GM21528 (cell line): ENCODE measurements around the gene SLC46A3.
A peak's percentile ranks its signal among the peaks of the same experiment; 100 is the strongest.
"Not testable (repeated sequence)": the region's sequence is repeated elsewhere in the genome, so short reads cannot be mapped to it uniquely, and the experiment has no call there.

Experiments used
- ATAC-seq: cut with Tn5 transposase; IDR thresholded peaks from one replicate; pipeline ENCODE4 v1.9.1; 2021; ENCODE audit warnings: mild to moderate bottlenecking, moderate library complexity; ENCODE audit not compliant: unreplicated experiment, low FRiP score

SLC46A3 gene

DNA sequence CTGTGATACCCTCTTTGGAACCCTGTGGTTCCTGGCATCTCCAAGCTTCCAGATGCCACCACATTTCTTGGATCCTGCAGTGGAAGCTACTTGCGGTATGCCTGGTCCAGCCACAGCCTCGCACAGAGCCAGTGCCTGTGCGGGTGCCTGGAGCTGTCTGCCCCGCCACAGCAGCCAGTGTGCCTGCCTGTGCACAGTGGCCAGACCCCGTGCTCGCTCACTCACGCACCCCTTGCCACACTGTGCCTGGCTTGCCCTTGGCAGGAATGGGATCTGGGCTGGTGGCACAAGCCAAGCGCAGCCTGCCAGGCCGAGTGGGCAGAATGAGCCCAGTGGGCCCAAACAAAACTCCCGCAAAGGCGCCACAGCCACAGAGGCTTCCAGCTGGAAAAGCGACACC, 33.7 kb downstream of the SLC46A3 start:
- ATAC-seq: no peak

DNA sequence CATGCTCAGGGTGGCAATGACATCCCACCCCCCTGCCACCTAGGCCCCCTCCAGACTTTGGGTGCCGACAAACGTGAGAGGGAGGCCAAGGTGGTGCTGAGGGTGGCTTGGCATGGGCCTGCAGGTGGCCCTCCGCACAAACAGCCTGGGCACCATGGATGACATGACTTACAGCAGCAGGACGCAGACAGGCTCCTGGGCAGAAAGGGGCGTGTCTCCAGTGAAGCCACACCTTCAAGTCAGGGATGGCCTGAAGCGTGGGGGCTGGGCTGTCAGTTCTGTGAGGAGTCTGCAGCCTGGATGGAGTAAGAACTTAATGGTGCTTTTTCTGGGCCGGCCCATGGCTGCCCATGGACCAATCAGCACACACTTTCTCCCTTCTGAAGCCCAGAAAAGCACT, 34.5 kb downstream of the SLC46A3 start:
- no peak for ATAC-seq

DNA sequence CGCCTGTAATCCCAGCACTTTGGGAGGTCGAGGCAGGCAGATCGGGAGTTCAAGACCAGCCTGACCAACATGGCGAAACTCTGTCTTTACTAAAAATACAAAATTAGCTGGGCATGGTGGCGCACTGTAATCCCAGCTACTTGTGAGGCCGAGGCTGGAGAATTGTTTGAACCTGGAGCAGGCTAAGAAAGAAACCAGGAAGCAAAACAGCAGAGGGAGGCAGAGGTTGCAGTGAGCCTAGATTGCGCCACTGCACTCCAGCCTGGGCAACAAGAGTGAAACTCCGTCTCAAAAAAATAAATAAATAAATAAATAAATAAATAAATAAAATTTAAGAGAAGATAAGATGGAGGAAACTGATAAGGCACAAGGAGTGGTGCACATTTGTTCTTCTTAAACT, 35.6 kb downstream of the SLC46A3 start:
- not testable (repeated sequence) for ATAC-seq

DNA sequence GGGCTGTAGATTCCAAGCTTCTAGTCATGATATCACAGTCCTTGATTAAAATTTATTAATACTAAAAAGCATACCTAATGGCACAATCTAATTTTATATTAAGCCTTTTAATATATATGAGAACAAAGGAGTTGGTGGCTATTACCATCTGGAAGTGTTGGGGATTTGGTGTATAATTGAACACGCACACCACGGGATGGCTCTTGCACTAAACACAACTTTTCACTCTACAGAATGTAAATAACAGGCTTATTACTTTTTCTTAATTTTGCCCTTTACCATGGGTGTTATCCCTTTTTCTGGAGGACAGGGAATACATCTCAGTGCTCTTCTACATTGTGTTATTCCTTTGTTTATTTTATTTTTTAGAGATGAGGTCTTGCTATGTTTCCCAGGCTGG, 38.2 kb downstream of the SLC46A3 start:
- no peak for ATAC-seq

DNA sequence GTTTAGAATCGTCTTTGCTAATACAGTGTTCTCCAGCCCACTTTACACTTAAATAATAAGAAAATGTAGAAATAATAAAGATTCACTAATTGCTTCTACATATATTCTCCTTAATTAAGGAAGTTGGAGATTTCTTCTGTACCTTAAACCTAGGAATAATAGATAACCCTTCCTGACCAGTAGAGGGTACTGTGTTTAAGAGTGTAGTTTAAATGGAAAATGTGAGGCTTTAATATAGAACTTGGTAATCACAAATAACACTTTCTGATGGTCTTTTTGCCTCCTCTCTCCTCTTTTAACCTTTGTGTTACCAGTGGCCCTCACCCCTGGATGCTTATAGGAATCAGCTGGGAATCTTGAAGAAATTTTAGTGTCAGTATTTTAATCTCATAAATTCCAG, 39.1 kb downstream of the SLC46A3 start:
- ATAC-seq: no peak

DNA sequence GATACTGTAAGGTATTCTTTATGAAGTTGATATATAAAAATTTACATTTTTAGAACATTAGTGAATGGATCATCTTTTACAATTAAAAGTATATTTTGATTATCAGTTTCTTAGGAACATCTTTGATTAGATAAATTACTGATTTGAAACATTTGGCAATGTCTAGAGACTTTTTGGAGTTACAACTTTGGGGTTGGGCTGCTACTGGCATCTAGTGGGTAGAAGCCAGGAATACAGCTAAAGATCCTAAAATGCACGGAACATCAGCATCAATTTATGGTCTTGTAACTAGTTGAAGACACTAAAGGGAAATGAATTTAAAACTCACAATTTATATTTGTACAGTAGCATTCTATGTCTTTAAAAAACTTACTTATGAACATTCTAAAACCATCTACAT, 40.0 kb downstream of the SLC46A3 start:
- no peak for ATAC-seq

DNA sequence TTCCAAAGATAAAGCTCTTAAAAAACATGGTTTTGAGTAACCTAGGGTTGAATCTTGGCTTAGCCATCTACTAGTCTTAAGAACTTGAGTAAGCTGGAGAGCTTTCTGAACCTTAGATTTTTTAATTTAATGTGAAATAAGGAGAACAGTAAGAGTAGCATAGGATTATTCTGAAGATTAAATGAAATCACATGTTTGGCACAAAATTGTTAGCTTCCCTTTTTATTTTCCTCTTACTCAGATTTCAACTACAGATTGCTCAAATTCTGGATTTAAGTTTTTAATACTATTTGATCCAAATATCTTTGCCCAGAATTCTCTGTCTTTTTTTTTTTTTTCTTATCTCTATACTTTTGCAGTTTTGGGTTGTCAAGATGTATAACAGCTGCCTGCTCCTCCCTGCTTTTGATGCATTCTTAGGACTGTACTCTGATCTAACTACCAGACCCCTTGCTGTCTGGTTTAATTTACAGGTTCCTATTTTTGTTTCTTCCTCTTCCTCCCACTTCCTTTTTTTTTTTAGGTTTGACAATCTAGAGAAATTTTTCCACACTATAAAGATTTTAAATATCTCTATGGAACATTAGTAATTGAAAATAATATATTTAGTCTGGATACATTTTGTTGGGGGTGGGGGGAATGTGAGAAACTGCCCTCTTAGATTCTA, 47.5 kb downstream of the SLC46A3 start:
- ATAC-seq: no peak

GRCh38 chr13:28666897-28667488, 51.8 kb downstream of the SLC46A3 start:
- ATAC-seq: no peak

GRCh38 chr13:28659621-28659970, 59.2 kb downstream of the SLC46A3 start:
- peak; percentile 32 for ATAC-seq

DNA sequence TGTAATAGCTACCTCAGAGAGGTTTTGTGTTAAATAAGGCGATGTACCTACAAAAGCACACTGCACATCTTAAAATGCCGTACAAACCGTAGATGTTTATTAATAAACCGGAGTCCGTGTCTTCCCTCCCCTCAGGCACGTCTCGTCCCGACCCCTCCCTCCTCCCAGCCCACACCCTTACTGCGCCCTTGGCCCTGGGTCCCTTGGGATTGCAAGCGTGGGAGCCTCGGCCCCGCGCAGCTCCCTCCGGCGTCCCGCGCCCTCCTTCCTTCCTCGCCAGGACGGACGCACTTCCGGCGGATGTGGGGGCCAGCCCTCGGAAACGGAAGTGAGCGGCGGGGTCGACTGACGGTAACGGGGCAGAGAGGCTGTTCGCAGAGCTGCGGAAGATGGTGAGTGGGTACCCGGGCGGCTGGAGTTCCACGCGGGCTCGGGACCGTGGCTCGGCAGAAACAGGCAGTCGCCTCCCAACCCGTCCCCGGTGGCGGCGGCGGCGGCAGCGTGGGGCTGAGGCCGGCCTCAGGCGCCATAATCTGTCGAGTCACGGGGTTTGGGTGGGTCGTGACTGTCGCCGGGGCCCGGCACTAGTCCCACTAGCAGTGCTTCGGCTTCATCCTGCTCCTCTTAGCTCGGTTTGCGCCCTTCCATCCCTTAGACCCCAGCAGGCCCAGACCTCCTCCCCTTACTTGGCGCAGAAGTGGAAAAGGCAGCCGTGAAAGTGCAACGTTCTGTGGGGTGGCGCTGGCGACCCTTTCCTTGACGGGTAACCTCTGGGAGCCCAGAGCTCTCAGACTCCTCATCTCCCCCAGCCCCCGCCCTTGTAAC, 59.8 kb downstream of the SLC46A3 start, which contains the start of gene POMP:
Gene POMP (plus strand): TSS at position 335 of the 825 bp plus-strand sequence. CDS start 55 bp downstream, at position 390.
- peak; percentile 90 for ATAC-seq

GRCh38 chr13:28658539-28658795, 60.3 kb downstream of the SLC46A3 start:
- peak; percentile 21 for ATAC-seq

- ATAC-seq: no peak
These were observed 60.8 kb downstream of the SLC46A3 start for GRCh38 chr13:28657784-28658538.

DNA sequence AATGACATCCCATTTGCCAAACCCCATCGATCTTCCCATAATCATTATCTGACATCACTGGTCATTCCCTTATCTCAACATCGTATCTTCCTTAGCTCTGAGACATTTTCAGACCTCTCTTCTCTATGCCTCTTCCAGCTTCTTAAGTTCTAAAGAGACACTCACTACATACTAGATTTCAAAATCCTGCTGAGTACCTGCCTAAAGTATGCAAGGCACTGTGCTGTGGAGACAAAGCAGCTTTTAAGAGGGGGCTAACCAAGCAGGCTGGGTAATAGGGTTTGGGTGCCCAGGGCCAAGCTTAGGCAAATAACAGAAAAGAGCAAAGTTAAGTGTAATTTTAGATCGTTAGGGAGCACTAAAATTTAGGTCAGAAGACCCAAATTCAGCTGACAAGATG, 63.2 kb downstream of the SLC46A3 start:
- ATAC-seq: no peak

DNA sequence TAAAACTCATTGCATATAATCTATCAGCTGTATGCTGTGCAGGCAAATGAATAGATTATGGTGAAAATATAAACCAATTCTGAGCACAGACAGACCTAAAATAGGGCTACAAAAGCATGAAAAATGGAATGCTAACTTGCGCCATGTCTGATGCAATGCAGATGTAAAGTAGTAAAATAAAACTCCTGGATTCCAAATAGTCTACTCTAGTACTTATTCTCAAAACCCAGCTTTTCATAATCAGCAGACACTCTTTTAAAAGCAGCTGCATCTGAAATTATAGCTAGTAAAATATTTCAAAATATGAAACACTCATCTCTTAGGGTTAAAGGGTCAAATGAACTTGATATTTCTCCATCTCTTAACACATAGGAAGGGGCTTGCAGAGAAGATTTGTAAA, 64.5 kb downstream of the SLC46A3 start:
- no peak for ATAC-seq

- ATAC-seq: no peak
These were observed 65.7 kb downstream of the SLC46A3 start for GRCh38 chr13:28653111-28653510.

DNA sequence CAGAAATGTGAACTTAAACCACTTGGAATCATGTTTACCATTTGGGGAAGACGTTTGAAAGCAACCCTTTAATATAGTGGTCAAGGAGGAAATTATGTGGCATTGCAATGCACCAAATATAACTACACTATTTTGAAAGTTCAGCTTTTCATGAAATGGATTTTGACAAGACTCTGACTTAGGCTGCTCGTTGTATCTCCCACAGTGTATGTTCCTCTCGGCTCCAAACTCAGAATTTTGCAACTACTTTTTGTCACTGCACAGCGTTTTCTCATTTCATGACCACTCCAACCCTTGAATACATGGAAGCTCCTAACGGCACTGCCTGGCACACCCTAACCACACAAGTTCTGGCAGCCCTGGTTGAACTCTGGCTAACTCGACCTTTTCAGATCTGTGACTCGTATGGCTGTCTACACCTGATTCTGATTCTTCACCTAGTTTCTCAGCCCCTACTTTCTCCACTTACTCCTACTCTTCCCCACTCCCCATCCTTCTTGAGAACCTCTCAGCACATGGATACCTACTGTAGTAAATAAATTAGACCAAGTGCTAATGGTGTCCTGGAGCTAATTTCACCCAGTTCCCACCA, 66.9 kb downstream of the SLC46A3 start:
- ATAC-seq: no peak

GRCh38 chr13:28650284-28650683, 68.5 kb downstream of the SLC46A3 start:
- no peak for ATAC-seq
